ENCODE data around the gene ARHGAP32.

- TF ChIP-seq POLR2A (IDR thresholded peaks at IDR 0.05; ENCODE audit: low read length) (no peak), GATA1 (IDR thresholded peaks at IDR 0.05; ENCODE audit: low read depth, low read length) (no peak)
Observed at GRCh38 chr11:129145276-129145675, 46.8 kb downstream of the ARHGAP32 start.

Measured in erythroblast (primary cell).